Natural killer cell (primary cell): ENCODE data around the gene COL23A1. TPM values are rescaled to one million over a fixed set of nuclear protein-coding genes. Genes with fewer than 3 reads are reported as not detected.

ENCODE experiments used
- ATAC-seq, 3 donors: fragments of 150-1000 bp in 2 of 3; fragments of 200-7000 bp in 1 of 3; cut with Tn5 transposase; 1 replicate in 1 of 3; 2 replicates in 2 of 3; pipeline ENCODE4 v1.10.0; 2021; ENCODE audit warnings: mild to moderate bottlenecking in 2 of 3, moderate library complexity in 2 of 3
- DNase-seq, 2 donors: peaks; one replicate each; pipeline versions ENCODE4 v3.0.0 to v3.0.0-alpha.2; 2013 to 2021; ENCODE audit warnings: mixed read lengths in 1 of 2
- H3K27ac ChIP-seq: one replicate; pipeline ENCODE4 v1.5.1; 2013; ENCODE audit warnings: mild to moderate bottlenecking, low read length
- H3K27me3 ChIP-seq: one replicate; pipeline ENCODE4 v1.6.1; 2013; ENCODE audit warnings: low read length; ENCODE audit not compliant: control insufficient read depth, insufficient read depth
- H3K36me3 ChIP-seq: one replicate; pipeline ENCODE4 v1.6.1; 2013; ENCODE audit warnings: low read length; ENCODE audit not compliant: control insufficient read depth, insufficient read depth
- H3K4me1 ChIP-seq: one replicate; pipeline ENCODE4 v1.6.1; 2013; ENCODE audit warnings: low read length; ENCODE audit not compliant: control insufficient read depth, insufficient read depth
- H3K4me3 ChIP-seq: one replicate; pipeline ENCODE4 v1.5.1; 2013; ENCODE audit warnings: low read length
- H3K9me3 ChIP-seq: one replicate; pipeline ENCODE4 v1.6.1; 2013; ENCODE audit warnings: low read length; ENCODE audit not compliant: control insufficient read depth, insufficient read depth
- H3K27ac Mint-ChIP-seq, 2 donors: one replicate each; pipeline ENCODE4 v1.8.0; 2022; ENCODE audit warnings: mild to moderate bottlenecking in 2 of 2, mixed read lengths in 2 of 2, moderate library complexity in 1 of 2
- H3K27me3 Mint-ChIP-seq, 2 donors: one replicate each; pipeline ENCODE4 v1.8.0; 2022; ENCODE audit warnings: low read depth in 2 of 2, mixed read lengths in 2 of 2
- H3K36me3 Mint-ChIP-seq: one replicate; pipeline ENCODE4 v1.8.0; 2022; ENCODE audit warnings: mixed read lengths
- H3K4me1 Mint-ChIP-seq, 2 donors: one replicate each; pipeline ENCODE4 v1.8.0; 2022; ENCODE audit warnings: mixed read lengths in 2 of 2
- H3K4me3 Mint-ChIP-seq: one replicate; pipeline ENCODE4 v1.8.0; 2022; ENCODE audit warnings: mild to moderate bottlenecking, moderate library complexity, mixed read lengths
- H3K9me3 Mint-ChIP-seq, 2 donors: one replicate each; pipeline ENCODE4 v1.8.0; 2022; ENCODE audit warnings: mixed read lengths in 2 of 2
- WGBS: methylation state at CpG from one replicate; pipeline ENCODE4 v1.1.7; 2013; ENCODE audit warnings: missing lambda C conversion rate; ENCODE audit not compliant: insufficient coverage; 5-methylcytosine and 5-hydroxymethylcytosine counted together
- intact Hi-C: fragments of 100-400 bp; cut with micrococcal nuclease; formaldehyde crosslinking; loops from one replicate; pipeline ENCODE4 v1.14.2; 2022
- total RNA-seq, 4 donors: library from RNA; stranded (reverse); fragments of 120-200 nt in 1 of 4; gene quantifications; one replicate each; pipeline versions ENCODE4 v1.2.3 to v1.2.4, GENCODE V29; 2013 to 2022
- TF ChIP-seq, protein P1 (sequence below): fragments of 200-600 bp; IDR thresholded peaks from one replicate; pipeline ENCODE4 v1.8.0; 2022; ENCODE audit warnings: antibody characterized with exemption

COL23A1 gene
- total RNA-seq, 3 donors from 2014 or later (not counting 1 experiment from before 2014, with no cell fraction given) = 0.15 TPM; not detected in 2

DNA sequence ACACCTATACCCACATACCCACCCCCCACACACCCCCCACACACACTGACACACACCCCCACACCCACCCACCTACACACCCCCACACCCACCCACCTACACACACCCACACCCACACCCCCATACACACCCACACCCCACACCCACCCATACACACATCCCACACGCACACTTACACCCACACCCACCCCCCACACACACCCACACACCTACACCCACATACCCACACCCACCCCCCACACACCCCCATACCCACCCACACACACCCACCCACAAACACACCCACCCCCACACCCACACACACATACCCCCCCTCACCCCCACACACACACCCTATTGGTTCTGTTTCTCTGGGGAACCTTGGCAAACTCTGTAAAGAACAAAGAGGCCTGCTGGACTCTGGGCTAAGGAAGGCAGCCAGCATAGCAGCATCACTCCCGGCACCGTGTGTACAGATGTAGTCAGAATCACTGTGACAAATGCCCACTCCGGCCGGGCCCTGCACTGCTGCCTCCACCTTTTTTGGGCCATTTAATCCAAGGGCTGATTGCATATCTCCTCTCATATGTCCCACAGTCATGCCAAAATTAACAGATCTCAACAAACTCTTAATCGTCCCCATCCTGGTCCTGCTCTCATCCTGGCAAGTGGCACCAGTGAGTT lies 42.3 kb downstream of the COL23A1 start:
- Histone ChIP-seq H3K4me3 (no peak overlapping the region), H3K36me3 (no peaks in the 10 kb centered on the region), H3K9me3 (no peaks in the 10 kb centered on the region), H3K4me1 (no peaks in the 10 kb centered on the region), H3K27me3 (no peaks in the 10 kb centered on the region), H3K27ac (no peak overlapping the region)
- no peak for DNase-seq
- Mint-ChIP-seq H3K9me3 (no peaks in the 10 kb centered on the region), H3K27ac (peak overlapping the region; percentile 50 to 52), H3K36me3 (no peaks in the 10 kb centered on the region), H3K27me3 (peaks cover 0 to 6% of the 10 kb centered on the region in 2 donors), H3K4me1 (peaks cover 0 to 5% of the 10 kb centered on the region in 2 donors), H3K4me3 (no peak overlapping the region)
- TF ChIP-seq, protein P1, sequence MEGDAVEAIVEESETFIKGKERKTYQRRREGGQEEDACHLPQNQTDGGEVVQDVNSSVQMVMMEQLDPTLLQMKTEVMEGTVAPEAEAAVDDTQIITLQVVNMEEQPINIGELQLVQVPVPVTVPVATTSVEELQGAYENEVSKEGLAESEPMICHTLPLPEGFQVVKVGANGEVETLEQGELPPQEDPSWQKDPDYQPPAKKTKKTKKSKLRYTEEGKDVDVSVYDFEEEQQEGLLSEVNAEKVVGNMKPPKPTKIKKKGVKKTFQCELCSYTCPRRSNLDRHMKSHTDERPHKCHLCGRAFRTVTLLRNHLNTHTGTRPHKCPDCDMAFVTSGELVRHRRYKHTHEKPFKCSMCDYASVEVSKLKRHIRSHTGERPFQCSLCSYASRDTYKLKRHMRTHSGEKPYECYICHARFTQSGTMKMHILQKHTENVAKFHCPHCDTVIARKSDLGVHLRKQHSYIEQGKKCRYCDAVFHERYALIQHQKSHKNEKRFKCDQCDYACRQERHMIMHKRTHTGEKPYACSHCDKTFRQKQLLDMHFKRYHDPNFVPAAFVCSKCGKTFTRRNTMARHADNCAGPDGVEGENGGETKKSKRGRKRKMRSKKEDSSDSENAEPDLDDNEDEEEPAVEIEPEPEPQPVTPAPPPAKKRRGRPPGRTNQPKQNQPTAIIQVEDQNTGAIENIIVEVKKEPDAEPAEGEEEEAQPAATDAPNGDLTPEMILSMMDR = no peak
- ATAC-seq = no peak
- intact Hi-C loops = no loop called here
- WGBS = 94% methylated on average over 5 of the region's 6 CpGs

DNA sequence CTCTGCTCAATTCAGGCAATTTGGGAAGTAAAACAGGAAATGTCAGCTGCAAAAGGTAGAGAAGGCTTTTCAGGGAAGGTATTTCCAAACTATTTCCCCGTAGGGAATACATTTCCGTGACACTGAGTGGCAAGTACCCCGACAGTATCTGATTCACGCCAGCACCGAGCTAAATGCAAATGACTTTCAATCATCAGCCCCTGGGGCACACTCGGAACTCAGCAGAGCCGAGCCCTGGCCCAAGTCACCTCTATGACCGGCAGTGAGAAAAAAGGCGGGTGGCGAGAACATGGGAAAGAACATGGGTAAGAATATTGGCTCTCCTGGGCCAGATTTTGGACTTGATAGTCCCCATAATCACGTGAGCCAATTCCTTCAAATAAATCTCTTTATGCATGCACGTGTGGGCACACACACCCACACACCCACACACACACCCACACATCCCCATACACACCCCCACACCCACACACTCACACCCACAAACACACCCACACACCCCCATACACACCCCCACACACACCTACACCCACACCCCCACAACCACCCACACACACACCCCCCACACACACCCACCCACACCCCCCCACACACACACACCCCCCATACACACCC lies 43.0 kb downstream of the COL23A1 start:
- no peak overlapping the region for H3K4me3 ChIP-seq
- 88% methylated on average over 12 of the region's 12 CpGs for WGBS
- no peaks in the 10 kb centered on the region for H3K4me1 ChIP-seq
- intact Hi-C loops = no loop called here
- no peaks in the 10 kb centered on the region for H3K36me3 ChIP-seq
- no peak overlapping the region for H3K27ac ChIP-seq
- ATAC-seq (no peak), DNase-seq (no peak)
- Mint-ChIP-seq H3K4me3 (no peak overlapping the region), H3K27ac (no peak overlapping the region), H3K27me3 (peaks cover 0 to 6% of the 10 kb centered on the region in 2 donors), H3K9me3 (no peaks in the 10 kb centered on the region), H3K4me1 (peaks cover 0 to 5% of the 10 kb centered on the region in 2 donors), H3K36me3 (no peaks in the 10 kb centered on the region)
- H3K9me3 ChIP-seq = no peaks in the 10 kb centered on the region
- no peaks in the 10 kb centered on the region for H3K27me3 ChIP-seq
- TF ChIP-seq, protein P1 = no peak

DNA sequence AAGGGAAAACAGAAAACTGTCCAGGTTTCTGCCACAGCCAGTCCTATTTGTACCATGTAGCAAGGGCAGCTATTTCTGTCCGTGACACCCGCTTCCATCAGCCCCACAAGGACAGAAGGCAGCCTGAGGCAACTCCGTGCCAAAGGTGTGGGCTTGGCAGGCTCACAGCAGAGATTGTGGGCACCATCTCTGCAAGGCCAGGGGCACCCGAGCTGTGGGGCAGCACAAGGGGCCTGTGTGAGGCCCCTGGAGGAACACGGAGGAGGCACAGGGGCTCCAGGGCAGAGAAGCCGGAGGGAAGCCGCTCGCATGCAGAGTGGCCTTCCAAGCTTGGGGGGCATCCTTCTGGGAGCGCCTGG lies 43.5 kb downstream of the COL23A1 start:
- ATAC-seq = no peak
- no peak overlapping the region for H3K27ac ChIP-seq
- WGBS = 93% methylated on average over 9 of the region's 9 CpGs

More for the DNA sequence above, 43.5 kb downstream of the COL23A1 start:
- intact Hi-C loops = no loop called here
- H3K4me1 ChIP-seq = no peaks in the 10 kb centered on the region
- no peaks in the 10 kb centered on the region for H3K36me3 ChIP-seq
- TF ChIP-seq, protein P1 = no peak
- Mint-ChIP-seq H3K27ac (no peak overlapping the region), H3K4me3 (no peak overlapping the region), H3K27me3 (peaks cover 0 to 2% of the 10 kb centered on the region in 2 donors), H3K36me3 (no peaks in the 10 kb centered on the region), H3K9me3 (no peaks in the 10 kb centered on the region), H3K4me1 (peaks cover 0 to 5% of the 10 kb centered on the region in 2 donors)
- no peak for DNase-seq
- no peaks in the 10 kb centered on the region for H3K27me3 ChIP-seq
- no peak overlapping the region for H3K4me3 ChIP-seq
- H3K9me3 ChIP-seq = no peaks in the 10 kb centered on the region
